GM21619 (cell line): Measurements from ENCODE around the gene OTOP3.

Source experiments
- ATAC-seq: cut with Tn5 transposase; IDR thresholded peaks from one replicate; pipeline ENCODE4 v1.9.1; 2021; ENCODE audit not compliant: unreplicated experiment

Gene OTOP3

GRCh38 chr17:74937064-74938051 is 1.7 kb downstream of the OTOP3 start:
- no peak for ATAC-seq

GRCh38 chr17:74938194-74938950 is 2.7 kb downstream of the OTOP3 start:
- ATAC-seq: no peak

DNA sequence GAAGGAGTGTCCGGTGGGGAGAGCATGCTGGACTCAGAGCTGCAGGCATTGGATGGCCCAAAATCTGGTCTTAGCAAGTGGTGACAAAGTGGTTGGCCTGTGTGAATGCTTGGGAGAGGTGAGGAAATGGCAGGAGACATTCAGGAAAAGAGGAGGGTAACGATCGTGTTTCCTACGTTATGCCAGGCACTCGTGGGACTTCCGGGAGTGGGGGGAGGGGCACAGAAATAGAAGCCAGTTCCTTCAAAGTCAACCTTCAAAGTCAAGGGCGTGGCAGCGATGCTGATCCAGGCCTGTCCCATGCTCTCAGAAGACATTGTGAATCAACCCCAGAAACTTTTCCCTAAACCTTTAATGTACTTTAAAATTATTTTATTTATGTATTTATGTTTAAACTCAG is 3.8 kb downstream of the OTOP3 start:
- ATAC-seq: no peak

- ATAC-seq: no peak
These were observed 5.5 kb downstream of the OTOP3 start for GRCh38 chr17:74941128-74941725.

- no peak for ATAC-seq
These were observed 8.3 kb downstream of the OTOP3 start for GRCh38 chr17:74943808-74944522.

- ATAC-seq: peak; percentile 58
These were observed 9.8 kb downstream of the OTOP3 start for GRCh38 chr17:74945543-74945942.

- no peak for ATAC-seq
These were observed 10.9 kb downstream of the OTOP3 start for GRCh38 chr17:74946641-74947040.

GRCh38 chr17:74947041-74947754 is 11.5 kb downstream of the OTOP3 start:
- no peak for ATAC-seq

DNA sequence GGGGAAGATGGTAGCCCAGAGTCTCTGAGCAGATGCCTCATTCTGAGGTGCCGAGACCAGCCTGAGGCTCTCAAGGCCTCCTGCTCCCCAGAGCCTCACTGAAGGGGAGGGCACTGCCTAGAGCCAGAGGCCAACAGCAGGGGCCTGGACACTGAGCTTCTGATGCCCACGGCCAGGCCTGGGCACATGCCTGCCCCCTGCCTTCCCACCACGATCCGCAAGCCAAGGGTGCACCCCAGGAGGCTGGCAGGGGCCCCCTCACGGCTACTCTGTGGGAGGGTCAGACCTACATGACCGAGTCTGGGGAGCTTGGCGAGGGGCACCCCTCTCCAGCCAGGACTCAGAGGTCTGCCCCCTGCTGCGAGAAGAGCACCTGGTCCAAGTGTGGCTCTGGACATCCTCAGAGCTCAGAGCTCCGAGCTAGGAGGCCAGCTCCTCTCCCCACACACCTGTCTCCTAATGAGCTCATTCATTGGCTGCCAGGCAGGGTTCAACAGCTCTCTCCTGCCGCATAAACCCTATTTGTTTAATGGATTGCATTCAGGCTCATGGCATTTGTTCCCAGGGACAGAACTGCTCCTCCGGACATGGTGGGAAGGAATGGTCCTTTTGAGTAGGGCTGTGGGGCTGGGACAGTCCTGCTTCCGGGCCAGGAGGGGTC is 13.9 kb downstream of the OTOP3 start:
- no peak for ATAC-seq

GRCh38 chr17:74950207-74950606 is 14.5 kb downstream of the OTOP3 start:
- ATAC-seq: no peak

- ATAC-seq: no peak
These were observed 15.4 kb downstream of the OTOP3 start for GRCh38 chr17:74951065-74951464.

- no peak for ATAC-seq
These were observed 16.2 kb downstream of the OTOP3 start for GRCh38 chr17:74951680-74952421.

GRCh38 chr17:74952431-74953133 is 16.9 kb downstream of the OTOP3 start:
- ATAC-seq: no peak

DNA sequence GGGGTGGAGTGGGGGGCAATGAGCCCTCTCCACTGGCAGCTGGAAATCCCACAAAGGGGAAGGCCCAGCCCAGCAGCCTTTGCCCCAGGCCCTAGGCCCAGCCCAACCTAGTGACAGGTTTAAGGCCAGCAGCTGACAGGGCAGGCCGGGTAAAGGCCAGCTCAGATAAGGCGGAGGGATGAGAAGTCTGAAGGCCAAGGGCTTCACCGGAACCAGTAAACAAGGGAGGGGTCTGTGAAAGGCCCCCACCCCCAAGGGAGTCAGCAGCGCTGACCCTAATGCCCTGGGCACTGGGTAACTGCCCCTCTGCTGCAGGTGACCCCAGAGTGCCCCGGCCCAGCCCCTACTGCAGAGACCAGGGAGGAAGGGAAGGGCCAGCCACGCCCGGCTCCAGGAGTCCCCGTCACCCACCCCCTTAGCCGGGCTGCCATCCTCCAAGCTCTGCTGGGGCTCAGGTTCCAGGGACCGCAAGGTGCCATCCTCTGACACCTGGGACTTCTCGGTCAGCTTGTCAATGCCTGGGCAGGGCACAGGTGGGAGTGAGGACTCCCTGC is 17.5 kb downstream of the OTOP3 start:
- ATAC-seq: no peak

- no peak for ATAC-seq
These were observed 18.4 kb downstream of the OTOP3 start for GRCh38 chr17:74954115-74954514.

DNA sequence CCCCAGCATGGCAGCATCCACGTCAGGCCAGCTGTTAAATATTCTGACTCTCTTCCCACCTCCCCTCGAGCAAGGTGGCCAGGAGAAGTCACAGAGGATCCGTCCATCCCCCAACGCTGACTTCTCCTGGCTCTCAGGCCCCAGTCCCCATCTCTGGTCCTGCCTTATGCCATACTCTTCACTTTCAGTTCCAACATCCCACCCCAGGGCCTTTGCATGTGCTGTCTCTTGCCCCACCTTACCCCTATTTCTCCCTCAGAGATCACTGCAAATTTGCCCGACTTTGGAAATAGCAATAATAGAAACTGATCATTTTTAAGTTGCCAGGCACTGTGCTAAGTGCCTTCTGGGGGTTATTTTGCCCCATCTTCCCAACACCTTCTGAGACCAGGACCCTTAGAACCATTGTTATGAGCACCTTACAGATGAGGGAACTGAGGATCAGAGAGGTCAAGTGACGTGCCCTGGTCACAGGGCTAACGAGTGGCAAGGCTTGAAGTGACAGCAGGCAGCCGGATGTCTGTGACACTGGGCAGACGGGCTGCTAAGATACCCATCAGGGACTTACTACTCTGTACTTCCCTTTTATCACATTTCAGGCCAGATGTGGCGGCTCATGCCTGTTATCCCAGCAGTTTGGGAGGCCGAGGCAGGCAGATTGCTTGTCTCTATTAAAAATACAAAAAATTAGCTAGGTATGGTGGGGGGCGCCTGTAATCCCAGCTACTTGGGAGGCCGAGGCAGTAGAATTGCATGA is 19.1 kb downstream of the OTOP3 start:
- ATAC-seq: no peak

- no peak for ATAC-seq
These were observed 20.4 kb downstream of the OTOP3 start for GRCh38 chr17:74956093-74956492.
